ENCODE results near the gene TGFBR3L.
A peak's percentile ranks its signal among the peaks of the same experiment; 100 is the strongest.

Gene TGFBR3L

DNA sequence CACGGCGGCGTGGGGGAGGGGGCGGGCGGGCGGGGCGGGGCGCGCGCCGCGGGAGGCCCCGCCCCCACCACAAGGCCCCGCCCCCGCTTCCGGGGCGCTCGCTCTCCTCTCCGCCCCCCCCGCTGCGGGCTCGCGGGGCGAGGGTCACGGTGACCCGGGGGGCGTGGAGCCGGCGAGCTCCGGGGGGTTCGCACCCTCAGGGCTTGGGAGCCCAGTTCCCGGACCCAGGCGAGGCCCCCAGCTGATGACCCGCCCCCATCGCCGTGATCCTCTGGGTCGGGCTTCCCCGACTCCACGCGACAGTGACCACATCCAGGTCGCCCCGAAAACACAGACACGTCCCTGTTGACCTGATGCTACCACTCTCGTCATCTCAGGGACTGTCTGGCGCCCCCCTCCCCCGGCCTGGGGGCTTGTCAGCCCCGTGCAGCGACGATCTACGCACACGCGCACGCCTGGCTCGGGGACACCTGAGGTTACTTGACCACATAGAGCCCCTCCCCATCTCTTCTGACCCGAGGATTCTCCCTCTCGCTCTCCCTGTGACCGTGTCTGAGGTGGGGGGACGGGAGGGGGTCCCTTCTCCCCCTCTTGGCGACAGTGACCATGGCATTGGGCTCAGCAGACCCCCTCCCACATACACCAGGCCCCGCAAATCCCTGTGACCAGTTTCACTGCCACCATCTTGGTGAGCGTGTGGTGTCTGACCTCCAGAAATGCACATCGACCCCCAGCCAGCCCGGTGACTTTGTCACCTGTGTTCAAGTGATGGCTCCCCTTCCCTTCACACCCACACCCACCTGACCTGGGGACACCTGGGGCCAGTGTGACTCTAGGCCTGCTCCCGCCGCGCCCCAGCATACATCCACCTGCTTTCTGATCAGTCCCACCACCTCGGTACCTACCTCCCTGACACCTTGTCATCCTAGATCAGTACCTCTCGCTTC lies 10.3 kb upstream of the TGFBR3L start:
- DNase-seq (ENCODE audit: low read depth): peak; percentile 46

DNA sequence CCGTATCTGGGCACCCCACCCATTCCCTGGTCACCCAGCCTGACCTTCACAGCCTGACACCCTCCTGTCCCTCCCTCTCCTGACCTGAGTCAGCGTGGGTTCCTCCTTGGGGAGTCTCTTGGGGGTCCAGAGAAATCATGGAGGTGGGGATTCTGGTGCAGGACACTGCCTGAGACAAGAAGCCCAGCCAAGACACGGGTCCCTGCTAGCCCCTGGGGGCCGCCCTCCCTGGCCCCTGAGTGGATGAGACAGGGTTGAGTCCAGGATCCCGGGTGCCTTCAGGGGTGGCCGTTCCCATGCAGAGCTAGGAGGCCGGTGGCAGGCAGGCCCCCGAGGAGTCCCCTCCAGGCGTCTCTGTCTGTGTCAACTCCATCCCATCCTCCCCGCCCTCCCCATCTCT lies 9.4 kb upstream of the TGFBR3L start:
- no peak for DNase-seq (ENCODE audit: low read depth)

DNA sequence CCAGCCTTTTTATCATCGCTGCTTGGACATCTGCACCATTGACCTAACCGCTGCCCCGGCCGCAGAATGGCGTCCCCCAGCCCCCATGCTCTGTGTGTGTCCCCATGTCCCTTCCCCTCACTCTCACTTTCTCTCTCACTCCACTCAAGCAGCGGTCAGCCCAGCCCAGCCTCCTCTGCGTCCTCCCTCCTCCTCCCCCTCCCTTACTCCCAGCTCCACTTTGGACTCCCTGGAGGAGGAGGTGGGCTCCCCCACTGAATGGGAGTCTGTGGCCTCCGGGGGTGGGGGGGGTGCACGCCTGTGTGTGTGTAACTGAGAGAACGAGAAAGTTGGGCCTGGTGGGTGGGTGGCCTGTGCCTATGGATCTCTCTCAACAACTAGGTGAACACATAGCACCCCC lies 8.8 kb upstream of the TGFBR3L start:
- no peak for DNase-seq (ENCODE audit: low read depth)

DNA sequence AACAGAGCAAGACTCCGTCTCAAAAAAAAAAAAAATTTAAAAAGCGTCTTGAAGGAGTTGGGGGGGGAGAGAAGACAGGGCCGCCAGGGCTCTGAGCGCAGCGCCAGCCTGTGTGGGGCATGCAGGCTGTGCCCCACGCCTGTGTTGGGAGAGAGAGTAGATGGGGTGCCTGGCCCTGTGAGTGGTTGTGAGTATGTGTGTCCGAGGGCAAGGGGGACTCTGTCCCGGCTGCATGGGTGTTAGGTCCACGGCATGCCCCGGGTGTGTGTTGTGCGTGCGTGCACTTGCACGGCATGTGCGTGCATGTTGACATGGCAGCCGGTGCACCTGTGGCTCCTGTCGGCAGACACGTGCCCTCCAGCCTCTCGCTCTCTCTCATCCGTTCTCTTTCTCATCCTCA lies 7.5 kb upstream of the TGFBR3L start:
- DNase-seq (ENCODE audit: low read depth): no peak

DNA sequence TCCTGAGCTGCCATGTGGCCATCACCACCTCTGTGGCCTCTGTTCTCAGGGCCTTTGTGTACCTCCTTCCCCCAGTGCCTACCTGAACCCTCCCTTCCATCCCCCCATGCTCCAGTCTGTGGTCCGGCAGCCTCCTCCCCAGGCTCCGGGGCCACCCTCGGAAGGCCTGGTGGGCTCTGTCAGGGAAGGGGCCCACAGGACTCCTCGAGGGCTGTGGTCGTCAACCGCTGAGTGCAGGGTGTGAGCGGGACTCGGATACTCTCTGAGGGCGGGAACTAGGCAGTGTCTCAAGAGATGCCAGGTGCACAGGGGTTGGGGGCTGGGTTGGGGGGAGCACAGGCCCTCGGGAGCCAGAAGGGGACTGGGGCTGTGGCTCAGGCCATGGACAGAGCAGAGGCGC lies 7.1 kb upstream of the TGFBR3L start:
- no peak for DNase-seq (ENCODE audit: low read depth)

DNA sequence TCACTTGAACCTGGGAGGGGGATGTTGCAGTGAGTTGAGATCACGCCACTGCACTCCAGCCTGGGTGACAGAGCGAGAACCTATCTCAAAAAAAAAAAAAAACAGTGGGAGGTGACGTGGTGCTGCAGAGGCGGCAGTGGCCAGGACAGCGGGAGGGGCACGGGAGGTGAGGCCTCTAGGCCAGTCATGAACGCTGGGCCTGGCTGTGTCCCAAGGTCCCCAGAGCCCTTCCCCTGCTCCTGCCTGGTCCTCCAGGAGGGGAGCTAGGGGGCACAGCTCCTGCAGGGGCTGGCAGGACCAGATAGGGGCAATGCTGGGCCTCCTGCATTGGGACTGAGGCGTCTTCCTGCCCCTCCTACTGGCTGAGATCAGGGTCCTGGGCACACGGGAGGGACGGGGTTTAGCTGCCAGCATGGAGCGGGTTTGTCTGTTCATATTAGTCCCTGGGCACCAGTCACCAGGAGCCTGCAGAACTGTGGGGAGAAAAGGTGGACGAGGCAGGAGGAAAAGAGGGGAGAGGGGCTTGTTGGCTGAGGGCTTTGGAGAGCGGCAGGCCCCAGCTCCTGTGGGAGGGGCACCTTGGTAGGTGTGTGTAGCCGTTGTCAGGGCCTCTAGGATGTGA lies 6.4 kb upstream of the TGFBR3L start:
- no peak for DNase-seq (ENCODE audit: low read depth)

DNA sequence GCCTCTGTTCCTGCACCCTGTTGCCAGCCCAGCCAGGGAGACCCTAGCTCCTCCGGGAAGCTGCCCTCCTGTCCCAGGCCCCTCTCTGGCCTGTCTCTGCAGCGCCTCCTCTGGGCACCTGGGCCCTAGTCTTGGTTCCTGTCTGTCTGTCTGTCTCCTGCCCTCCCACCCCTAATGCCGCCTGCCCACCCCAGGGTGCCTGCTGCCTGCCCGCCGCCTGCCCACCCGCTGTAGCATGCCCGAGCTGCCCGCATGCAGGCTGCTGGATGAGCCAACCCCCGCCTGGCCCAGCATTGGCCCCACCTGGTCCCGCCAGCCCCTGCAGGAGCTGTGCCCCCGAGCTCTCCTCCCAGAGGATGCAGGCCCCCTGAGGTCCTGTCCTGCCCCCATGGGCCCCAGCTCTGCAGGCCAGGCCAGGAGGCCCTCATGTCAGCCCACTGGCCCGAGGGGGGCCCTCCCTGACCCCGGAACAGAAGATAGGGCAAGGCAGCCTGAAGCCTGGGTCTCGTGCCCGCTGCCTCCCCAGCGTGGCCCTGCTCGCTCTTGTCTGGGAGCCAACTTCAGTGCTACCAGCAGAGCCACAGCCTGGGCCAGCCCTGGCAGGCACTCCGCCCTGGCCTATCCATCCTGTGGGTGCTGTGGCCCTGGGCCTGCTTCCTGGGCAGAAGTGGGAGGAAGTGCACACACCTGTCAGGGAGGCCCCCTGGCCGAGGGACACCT lies 5.7 kb upstream of the TGFBR3L start:
- DNase-seq (ENCODE audit: low read depth): no peak

DNA sequence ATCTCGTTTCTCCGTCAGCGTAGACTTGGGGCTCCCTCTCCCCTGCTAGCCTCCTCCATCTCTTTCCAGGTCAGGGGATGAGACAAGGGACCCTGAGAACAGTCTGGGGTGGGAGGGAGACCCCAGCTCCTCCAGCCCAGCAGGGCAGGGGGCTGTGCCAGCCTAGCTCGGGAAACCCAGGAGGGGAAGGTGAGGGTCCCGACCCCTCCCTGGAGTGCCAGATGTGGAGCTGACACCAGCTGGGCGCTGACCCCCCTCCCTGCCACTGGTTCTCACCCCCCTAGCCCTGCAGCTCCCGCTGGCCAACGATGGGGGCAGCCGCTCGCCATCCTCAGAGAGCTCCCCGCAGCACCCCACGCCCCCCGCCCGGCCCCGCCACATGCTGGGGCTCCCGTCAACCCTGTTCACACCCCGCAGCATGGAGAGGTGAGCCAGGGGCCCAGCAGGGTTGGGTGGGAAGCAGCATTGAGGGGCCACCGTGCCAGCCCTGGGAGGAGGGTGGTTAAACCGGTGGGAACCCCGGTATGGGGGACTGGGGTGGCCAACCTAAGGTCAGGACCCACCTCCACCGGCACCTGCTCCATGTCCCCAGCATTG lies 5.1 kb upstream of the TGFBR3L start:
- DNase-seq (ENCODE audit: low read depth): no peak

DNA sequence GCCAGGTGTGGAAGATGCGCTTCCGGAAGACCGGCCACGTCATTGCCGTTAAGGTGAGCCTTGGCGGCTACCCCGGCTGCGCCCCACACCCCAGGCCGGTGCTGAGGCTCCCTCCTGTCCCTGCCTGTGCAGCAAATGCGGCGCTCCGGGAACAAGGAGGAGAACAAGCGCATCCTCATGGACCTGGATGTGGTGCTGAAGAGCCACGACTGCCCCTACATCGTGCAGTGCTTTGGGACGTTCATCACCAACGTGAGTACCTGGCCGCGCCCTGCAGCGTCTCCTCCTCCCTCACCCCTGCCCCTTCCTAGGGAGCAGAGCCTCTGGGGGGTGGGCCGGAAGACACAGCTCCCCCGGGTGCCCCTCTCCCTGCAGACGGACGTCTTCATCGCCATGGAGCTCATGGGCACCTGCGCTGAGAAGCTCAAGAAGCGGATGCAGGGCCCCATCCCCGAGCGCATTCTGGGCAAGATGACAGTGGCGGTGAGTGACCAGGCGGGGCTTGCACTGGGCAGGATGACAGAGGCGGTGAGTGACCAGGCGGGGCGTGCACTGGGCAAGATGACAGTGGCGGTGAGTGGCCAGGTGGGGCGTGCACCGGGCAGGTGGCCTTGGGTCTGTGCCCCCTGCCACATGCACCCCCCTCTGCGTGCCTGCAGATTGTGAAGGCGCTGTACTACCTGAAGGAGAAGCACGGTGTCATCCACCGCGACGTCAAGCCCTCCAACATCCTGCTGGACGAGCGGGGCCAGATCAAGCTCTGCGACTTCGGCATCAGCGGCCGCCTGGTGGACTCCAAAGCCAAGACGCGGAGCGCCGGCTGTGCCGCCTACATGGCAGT lies 4.1 kb upstream of the TGFBR3L start:
- DNase-seq (ENCODE audit: low read depth): no peak

DNA sequence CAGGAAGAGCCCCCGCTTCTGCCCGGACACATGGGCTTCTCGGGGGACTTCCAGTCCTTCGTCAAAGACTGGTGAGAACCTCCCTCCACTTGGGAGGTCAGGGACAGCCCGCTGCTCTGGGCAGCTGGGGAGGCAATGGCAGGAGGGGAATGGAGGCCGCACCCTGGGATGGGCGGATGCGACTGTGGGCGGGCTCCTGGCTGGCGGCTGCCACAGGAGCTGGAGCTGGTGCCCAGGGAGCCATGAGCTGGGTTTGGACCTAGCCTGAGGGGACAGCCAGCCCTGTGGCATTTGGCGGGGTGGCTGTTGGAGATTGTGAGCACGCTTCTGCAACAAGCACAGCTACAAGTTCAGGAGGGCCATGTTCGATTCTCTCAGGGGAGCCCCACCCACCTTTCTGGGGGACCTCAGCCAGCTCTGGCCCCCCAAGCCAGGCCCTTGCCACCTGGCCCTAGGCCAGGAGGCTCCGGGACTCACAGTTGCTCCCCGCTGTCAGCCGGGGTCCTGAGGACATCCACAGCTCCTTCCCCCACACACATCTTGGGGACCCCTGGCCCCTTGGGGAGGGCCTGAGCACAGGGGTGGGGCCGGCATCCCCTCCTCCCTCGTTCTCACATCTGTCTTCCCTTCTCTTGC lies 3.0 kb upstream of the TGFBR3L start:
- no peak for DNase-seq (ENCODE audit: low read depth)

DNA sequence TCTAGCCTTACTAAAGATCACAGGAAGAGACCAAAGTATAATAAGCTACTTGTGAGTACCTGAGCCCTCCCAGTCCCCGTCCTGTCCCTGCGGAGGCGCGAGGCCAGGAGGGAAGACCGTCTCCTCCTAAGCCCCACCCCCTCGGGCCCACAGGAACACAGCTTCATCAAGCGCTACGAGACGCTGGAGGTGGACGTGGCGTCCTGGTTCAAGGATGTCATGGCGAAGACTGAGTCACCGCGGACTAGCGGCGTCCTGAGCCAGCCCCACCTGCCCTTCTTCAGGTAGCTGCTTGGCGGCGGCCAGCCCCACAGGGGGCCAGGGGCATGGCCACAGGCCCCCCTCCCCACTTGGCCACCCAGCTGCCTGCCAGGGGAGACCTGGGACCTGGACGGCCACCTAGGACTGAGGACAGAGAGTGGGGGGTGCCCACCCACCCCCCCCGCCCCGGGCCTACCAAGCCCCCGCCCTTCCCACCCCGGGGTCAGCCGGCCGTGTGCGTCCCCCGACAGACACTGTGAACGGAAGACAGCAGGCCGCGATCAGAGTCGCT lies 2.4 kb upstream of the TGFBR3L start:
- no peak for DNase-seq (ENCODE audit: low read depth)

DNA sequence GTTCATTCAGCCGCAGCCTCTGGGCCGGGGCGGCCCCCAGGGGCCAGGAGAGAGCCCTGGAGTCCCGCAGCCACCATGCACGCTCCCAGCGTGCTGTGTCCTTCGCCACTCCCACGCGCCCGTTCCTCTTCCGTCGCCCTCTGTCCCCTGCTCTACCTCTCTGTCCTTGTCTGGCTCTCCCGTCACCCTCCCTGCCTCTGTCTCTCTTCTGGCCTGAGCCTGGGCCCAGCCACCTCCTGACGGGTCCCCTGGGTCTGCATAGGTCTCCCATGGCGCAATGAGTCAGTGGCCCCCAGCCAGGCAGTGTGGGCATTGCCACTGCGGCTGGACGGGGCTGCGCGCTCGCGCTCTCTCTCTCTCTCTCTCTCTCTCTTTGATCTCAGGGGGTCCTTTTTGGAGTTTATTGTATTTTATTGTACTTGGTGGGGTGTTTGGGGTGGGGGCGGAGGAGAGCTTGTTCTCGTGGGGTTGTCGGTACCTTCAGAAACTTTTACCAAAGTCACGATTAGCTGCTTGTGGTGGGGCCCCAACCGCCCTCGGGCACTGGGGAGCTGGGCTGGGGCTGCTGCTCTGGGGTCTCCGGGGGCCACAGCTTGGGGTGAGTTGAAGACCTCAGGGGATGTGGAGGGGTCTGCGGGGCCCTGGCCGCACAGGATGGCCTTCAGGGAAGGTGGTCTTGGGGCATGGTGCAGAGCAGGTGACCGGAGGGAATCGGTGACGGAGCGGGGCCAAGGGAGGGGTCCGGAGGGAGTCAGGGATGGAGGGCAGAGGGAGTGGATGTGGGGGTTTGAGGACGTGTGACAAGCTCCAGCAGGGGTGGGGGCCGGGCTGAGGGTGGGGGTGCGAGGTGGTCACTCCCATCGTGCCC lies 1.7 kb upstream of the TGFBR3L start:
- DNase-seq (ENCODE audit: low read depth): no peak

DNA sequence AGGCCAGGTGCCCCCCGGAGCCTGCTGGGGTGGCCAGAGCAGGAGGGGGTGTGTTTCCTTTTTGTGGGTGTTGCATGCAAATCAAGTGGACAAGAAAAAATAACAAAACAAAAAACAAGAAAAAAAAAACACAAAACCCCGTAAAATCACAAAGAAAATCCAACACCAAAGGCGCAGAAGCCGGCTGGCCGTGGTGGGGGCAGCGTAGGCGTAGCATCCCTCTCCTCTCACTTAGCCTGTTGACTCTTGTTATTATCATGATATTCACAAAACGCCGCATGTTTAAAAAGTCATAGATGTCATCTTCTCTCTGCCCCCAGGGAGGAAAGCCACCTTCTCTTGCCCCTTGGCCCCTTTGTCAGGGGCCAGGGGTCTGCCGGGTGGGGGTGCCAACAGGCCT lies 978 bp upstream of the TGFBR3L start:
- DNase-seq (ENCODE audit: low read depth): no peak

DNA sequence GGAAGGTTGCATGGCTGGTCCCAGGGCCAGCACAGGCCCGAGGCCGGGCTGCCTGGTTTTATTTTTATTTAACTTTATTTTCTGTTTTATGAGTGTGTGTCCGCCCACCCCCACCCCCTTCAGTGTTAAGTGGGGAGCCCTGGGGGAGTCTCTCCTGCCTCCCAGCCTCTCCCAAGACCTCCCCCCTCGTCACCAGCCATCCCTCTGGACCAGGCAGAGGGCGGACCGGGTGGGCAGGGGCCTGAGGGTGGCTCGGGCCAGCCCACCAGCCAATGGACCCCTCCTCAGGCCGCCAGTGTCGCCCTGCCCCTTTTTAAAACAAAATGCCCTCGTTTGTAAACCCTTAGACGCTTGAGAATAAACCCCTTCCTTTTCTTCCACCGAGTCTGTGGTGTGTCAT lies 531 bp upstream of the TGFBR3L start:
- DNase-seq (ENCODE audit: low read depth): no peak

DNA sequence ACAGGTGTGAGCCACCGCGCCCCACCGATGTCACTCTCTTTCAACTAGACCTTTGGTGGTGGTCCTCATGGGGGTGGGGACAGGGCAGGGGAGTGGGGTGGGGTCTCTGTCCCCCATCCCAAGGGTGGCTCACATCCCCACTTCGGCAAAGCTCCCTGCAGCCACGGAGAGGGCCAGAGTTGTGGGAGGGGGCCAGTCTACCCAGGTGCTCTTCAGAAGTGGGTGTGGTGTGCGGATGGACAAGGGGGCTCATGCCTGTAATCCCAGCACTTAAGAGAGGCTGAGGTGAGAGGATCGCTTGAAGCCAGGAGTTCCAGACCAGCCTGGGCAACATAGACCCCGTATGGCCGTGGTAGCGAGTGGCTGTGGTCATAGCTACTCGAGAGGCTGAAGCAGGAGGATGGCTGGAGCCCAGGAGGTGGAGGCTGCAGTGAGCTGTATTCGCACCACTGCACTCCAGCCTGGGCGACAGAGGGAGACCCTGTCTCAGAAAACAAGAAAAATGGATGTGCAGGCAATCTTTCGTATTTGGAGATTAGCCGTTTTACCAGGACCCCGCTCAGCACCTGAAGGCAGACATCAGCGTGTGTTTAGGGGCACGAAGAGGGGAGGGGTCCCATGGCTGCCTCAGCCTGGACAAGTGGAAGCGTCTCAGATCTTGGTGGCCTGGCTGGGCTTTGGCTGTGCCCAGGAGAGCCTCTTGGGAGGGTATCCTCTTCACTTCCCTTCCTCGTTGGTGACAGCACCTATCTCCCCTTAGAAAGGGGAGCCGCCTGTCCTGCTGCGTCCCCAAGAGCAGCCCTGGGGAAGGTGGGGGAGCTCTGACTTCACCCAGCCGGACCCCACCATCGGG lies 846 bp downstream of the TGFBR3L start:
- DNase-seq (ENCODE audit: low read depth): no peak

DNA sequence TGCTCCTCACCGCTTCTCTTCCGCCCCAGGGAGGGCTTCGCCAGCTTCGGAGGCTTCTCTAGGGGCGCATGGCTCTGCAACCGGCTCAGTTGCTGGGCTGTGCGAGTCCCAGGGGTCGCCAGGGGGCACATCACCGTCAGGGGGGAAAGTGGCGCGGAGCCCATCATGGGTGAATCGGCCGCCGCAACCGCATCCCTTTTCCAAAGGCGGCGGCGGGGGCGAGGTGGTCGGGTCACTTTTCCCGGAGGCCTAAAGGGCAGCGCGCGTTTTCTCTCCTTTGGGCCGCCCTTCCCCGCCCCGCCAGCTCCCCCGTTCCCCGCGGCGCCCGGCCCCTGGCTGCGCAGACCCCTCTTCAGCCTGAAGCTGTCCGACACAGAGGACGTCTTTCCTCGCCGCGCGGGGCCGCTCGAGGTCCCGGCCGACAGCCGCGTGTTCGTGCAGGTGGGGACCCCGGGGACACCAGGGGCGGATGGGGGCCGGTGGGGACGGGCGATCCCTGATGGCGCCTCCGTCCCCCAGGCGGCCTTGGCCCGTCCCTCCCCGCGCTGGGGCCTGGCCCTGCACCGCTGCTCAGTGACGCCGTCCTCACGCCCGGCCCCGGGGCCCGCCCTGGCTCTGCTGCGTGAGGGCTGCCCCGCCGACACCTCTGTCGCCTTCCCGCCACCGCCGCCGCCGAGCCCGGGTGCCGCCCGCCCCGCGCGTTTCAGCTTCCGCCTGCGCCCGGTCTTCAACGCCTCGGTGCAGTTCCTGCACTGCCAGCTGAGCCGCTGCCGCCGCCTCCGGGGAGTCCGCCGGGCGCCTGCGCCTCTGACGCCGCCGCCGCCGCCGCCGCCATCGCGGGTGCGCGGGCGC lies 1.7 kb downstream of the TGFBR3L start:
- DNase-seq (ENCODE audit: low read depth): peak; percentile 39

DNA sequence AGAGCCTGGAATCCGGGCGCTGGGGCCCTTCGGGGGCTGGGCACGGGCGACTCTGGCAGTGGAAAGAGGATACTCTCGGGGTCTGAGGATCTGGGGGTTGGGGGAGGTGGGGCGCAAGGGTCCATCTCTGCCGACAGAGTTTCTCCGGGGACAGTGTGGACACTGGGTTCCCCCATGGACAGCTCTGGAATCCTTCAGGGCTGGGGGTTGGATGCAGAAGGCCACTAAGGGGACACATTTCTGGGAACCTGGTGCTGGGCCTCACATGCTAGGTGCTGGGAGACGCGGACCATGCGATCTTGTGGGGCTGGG lies 2.3 kb downstream of the TGFBR3L start:
- no peak for DNase-seq (ENCODE audit: low read depth)
